GM12873 (cell line): ENCODE measurements around the gene DET1.

Experiments
- TF ChIP-seq, protein P1 (sequence below): IDR thresholded peaks from 2 replicates; pipeline ENCODE4 v1.5.1; 2012; ENCODE audit warnings: low read depth, mild to moderate bottlenecking, moderate library complexity, low read length, control low read depth; ENCODE audit not compliant: insufficient read depth; ENCODE audit errors: missing control alignments

DET1 gene

DNA sequence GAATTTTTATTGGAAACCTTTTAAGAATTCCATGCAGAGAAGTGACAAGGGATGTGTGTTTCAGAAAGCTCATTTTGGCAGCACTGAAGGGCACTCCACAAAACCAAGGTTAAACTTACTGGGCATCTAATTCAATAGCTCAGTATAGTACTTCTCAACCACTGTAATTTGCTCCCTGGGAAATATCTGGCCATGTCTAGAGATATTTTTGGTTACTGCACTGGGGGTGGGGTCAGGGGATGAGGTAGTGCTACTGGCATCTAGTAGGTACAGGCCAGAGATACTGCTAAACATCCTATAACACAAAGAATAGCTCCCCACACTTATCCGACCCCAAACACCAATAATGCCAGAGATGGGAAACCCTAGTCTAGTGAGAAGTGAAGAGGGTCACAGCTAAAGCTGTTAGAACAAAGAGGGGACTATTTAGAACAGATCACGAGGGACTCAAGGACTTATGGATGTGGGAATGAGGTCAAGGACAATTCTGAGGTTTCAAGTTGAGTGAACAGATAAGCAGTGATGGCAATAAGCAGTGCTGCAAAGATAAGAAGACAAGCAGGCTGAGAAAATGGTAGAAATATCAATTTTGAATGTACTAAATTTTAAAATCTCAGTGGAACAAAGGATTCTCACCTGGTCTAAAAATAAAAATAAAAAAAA lies 82.5 kb downstream of the DET1 start:
- TF ChIP-seq, protein P1, sequence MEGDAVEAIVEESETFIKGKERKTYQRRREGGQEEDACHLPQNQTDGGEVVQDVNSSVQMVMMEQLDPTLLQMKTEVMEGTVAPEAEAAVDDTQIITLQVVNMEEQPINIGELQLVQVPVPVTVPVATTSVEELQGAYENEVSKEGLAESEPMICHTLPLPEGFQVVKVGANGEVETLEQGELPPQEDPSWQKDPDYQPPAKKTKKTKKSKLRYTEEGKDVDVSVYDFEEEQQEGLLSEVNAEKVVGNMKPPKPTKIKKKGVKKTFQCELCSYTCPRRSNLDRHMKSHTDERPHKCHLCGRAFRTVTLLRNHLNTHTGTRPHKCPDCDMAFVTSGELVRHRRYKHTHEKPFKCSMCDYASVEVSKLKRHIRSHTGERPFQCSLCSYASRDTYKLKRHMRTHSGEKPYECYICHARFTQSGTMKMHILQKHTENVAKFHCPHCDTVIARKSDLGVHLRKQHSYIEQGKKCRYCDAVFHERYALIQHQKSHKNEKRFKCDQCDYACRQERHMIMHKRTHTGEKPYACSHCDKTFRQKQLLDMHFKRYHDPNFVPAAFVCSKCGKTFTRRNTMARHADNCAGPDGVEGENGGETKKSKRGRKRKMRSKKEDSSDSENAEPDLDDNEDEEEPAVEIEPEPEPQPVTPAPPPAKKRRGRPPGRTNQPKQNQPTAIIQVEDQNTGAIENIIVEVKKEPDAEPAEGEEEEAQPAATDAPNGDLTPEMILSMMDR: no peak
